Keratinocyte (primary cell): ENCODE data around the gene RAB11FIP2. TPM values are rescaled to one million over a fixed set of nuclear protein-coding genes. Genes with fewer than 3 reads are reported as not detected.
A peak's percentile ranks its signal among the peaks of the same experiment; 100 is the strongest.

Experiments used
- DNase-seq: peaks from one replicate; pipeline ENCODE4 v3.0.0-alpha.2; 2011; ENCODE audit warnings: low read depth, missing footprints, low spot score
- FAIRE-seq: peaks from 2 replicates; lab custom pipeline; 2011; peaks lifted over from hg19 to GRCh38; lab: Jason Lieb, UNC
- H2AFZ ChIP-seq: 2 replicates; pipeline ENCODE4 v1.6.0; 2012; ENCODE audit warnings: low read length, control low read depth, inconsistent platforms; ENCODE audit not compliant: control insufficient read depth
- H3K27ac ChIP-seq: 2 replicates; pipeline ENCODE4 v1.5.1; 2011; ENCODE audit warnings: low read length; ENCODE audit not compliant: control insufficient read depth, insufficient read depth
- H3K27me3 ChIP-seq: 3 replicates; pipeline ENCODE4 v1.6.0; 2011; ENCODE audit warnings: low read length; ENCODE audit not compliant: control insufficient read depth, insufficient read depth; ENCODE audit errors: extremely low read depth
- H3K36me3 ChIP-seq, 2 experiments: 2 replicates in 1 of 2; 3 replicates in 1 of 2; pipeline ENCODE4 v1.5.1; 2011; ENCODE audit warnings: low read length in 2 of 2, mild to moderate bottlenecking in 1 of 2; ENCODE audit not compliant: control insufficient read depth in 2 of 2, insufficient read depth in 2 of 2; ENCODE audit errors: extremely low read depth in 1 of 2
- H3K4me1 ChIP-seq: 3 replicates; pipeline ENCODE4 v1.5.1; 2011; ENCODE audit warnings: low read length; ENCODE audit not compliant: control insufficient read depth, insufficient read depth; ENCODE audit errors: extremely low read depth
- H3K4me2 ChIP-seq: 3 replicates; pipeline ENCODE4 v1.6.0; 2011; ENCODE audit warnings: low read depth, low read length; ENCODE audit not compliant: control insufficient read depth, insufficient read depth; ENCODE audit errors: extremely low read depth
- H3K4me3 ChIP-seq, 3 experiments: fragments of 200-600 bp in 1 of 3; sonication (generic) in 1 of 3; 2 replicates in 2 of 3; 3 replicates in 1 of 3; pipeline ENCODE4 v1.5.1; 2011 to 2016; ENCODE audit warnings: low read length in 3 of 3, mild to moderate bottlenecking in 3 of 3, control low read depth in 2 of 3, inconsistent platforms in 1 of 3, low read depth in 1 of 3, mixed read lengths in 1 of 3, mixed run types in 1 of 3, moderate library complexity in 1 of 3; ENCODE audit not compliant: control insufficient read depth in 2 of 3, insufficient read depth in 2 of 3; ENCODE audit errors: extremely low read depth in 1 of 3
- H3K79me2 ChIP-seq: 2 replicates; pipeline ENCODE4 v1.6.0; 2012; ENCODE audit warnings: low read length; ENCODE audit not compliant: control insufficient read depth, insufficient read depth
- H3K9ac ChIP-seq: 3 replicates; pipeline ENCODE4 v1.6.0; 2011; ENCODE audit warnings: low read length; ENCODE audit not compliant: control insufficient read depth, insufficient read depth; ENCODE audit errors: extremely low read depth
- H3K9me1 ChIP-seq: 3 replicates; pipeline ENCODE4 v1.6.0; 2011; ENCODE audit warnings: low read length; ENCODE audit not compliant: control insufficient read depth, insufficient read depth; ENCODE audit errors: extremely low read depth
- H3K9me3 ChIP-seq: 2 replicates; pipeline ENCODE4 v1.5.1; 2012; ENCODE audit warnings: low read depth, low read length; ENCODE audit not compliant: control insufficient read depth
- H4K20me1 ChIP-seq: 3 replicates; pipeline ENCODE4 v1.6.0; 2011; ENCODE audit warnings: low read length; ENCODE audit not compliant: control insufficient read depth, insufficient read depth; ENCODE audit errors: extremely low read depth
- CTCF ChIP-seq, 3 experiments: IDR thresholded peaks in 1 of 3; conservative IDR thresholded peaks in 1 of 3; optimal IDR thresholded peaks in 1 of 3; 2 replicates in 2 of 3; 3 replicates in 1 of 3; pipeline versions ENCODE3 to v1.5.1; 2011; ENCODE audit warnings: low read length in 3 of 3, mild to moderate bottlenecking in 3 of 3, moderate library complexity in 2 of 3, control low read depth in 1 of 3, inconsistent platforms in 1 of 3; ENCODE audit not compliant: insufficient read depth in 2 of 3; ENCODE audit errors: extremely low read depth in 1 of 3
- EZH2 ChIP-seq: IDR thresholded peaks from one replicate; pipeline ENCODE4 v1.6.1; 2012; ENCODE audit warnings: inconsistent platforms, mild to moderate bottlenecking, low read length, moderate library complexity
- dilution Hi-C: fragments of 300-500 bp; cut with MboI; formaldehyde crosslinking; loops from one replicate; pipeline ENCODE4 v1.7.0; 2020; ENCODE audit warnings: low sequenced_read_pairs; ENCODE audit not compliant: extremely low pct_ligation_motif_present
- polyA plus RNA-seq, 5 experiments: library from polyadenylated mRNA; depleted of rRNA in 3 of 5; stranded (reverse) in 3 of 5; stranded (forward) in 1 of 5; unstranded in 1 of 5; fragments of >200 nt; gene quantifications; 1 replicate in 1 of 5; 2 replicates in 3 of 5; 3 replicates in 1 of 5; pipeline versions ENCODE4 v1.2.1 to v1.2.3, GENCODE V29; 2011 to 2012; ENCODE audit warnings: missing spikeins in 2 of 5, low read depth in 1 of 5, low replicate concordance in 1 of 5

Gene RAB11FIP2
- polyA plus RNA-seq, 1 donor (not counting 4 experiments of a cell fraction or from before 2014, with no cell fraction given), result 6.1 TPM

DNA sequence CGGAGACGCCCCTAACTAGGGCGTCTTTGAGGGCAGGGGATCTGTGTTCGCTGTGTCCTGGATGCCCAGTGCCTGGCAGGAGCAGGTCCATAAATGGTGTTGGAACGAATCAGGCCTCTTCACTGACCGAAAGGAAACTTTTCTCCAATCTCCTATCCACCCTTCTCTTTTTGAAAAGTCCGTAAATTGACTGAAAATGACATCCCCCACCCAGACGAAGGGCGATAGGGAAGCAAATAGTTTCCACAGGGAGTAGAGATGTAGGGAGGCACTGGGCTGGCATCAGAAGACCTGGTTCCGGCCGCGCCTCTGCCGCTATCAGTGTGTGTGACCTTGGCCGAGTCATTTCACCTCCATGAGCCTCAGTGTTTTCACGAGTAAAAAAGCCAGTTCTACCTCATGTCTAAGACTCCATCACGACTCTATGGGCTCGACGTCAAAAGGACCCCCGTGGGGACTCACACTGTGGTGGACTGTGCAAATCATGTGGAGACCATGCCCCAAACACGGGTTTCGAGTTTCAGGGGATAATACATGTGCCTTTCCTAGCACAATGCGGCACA, 497 bp upstream of the RAB11FIP2 start:
- peak overlapping the region; percentile 63 for H3K27ac ChIP-seq
- H4K20me1 ChIP-seq, result no peaks in the 10 kb centered on the region
- H3K9me3 ChIP-seq, result no peaks in the 10 kb centered on the region
- H3K36me3 ChIP-seq, result no peaks in the 10 kb centered on the region
- FAIRE-seq (no peak), DNase-seq (no peak)
- peak overlapping the region; percentile 89 for H3K4me2 ChIP-seq
- H3K9ac ChIP-seq, result peak overlapping the region; percentile 74
- H3K4me3 ChIP-seq, result peak overlapping the region; percentile 70 to 83 (median 74)
- H3K27me3 ChIP-seq, result no peaks in the 10 kb centered on the region
- dilution Hi-C loops, result no loop called here
- H3K9me1 ChIP-seq, result peaks cover 3% of the 10 kb centered on the region
- H3K79me2 ChIP-seq, result peaks cover 13% of the 10 kb centered on the region
- no peak for TF ChIP-seq EZH2
- TF ChIP-seq CTCF (optimal IDR thresholded peaks at IDR 0.05 in 1 of 3, IDR thresholded peaks at IDR 0.05 in 1 of 3, conservative IDR thresholded peaks at IDR 0.05 in 1 of 3; ENCODE audit: extremely low read depth in 1 of 3, insufficient read depth in 2 of 3, low read length in 3 of 3), result no peak
- peaks cover 8% of the 10 kb centered on the region for H3K4me1 ChIP-seq
- peak overlapping the region; percentile 97 for H2AFZ ChIP-seq

GRCh38 chr10:118045837-118046394, 825 bp downstream of the RAB11FIP2 start:
- no peaks in the 10 kb centered on the region for H4K20me1 ChIP-seq
- peak overlapping the region; percentile 70 to 83 (median 74) for H3K4me3 ChIP-seq
- H2AFZ ChIP-seq, result peak overlapping the region; percentile 71
- H3K9me1 ChIP-seq, result peaks cover 3% of the 10 kb centered on the region
- dilution Hi-C loops, result no loop called here
- peak overlapping the region; percentile 72 for H3K4me2 ChIP-seq
- peak; percentile 86 for FAIRE-seq
- H3K9ac ChIP-seq, result peak overlapping the region; percentile 74
- TF ChIP-seq EZH2 (no peak), CTCF (optimal IDR thresholded peaks at IDR 0.05 in 1 of 3, IDR thresholded peaks at IDR 0.05 in 1 of 3, conservative IDR thresholded peaks at IDR 0.05 in 1 of 3; ENCODE audit: extremely low read depth in 1 of 3, insufficient read depth in 2 of 3, low read length in 3 of 3) (no peak)
- peaks cover 8% of the 10 kb centered on the region for H3K4me1 ChIP-seq
- H3K79me2 ChIP-seq, result peaks cover 13% of the 10 kb centered on the region
- H3K9me3 ChIP-seq, result no peaks in the 10 kb centered on the region
- peak overlapping the region; percentile 63 for H3K27ac ChIP-seq
- no peaks in the 10 kb centered on the region for H3K27me3 ChIP-seq
- no peaks in the 10 kb centered on the region for H3K36me3 ChIP-seq
- DNase-seq, result no peak
